HepG2 (cell line): ENCODE measurements around the gene GPR17.

Experiments
- FOXM1 ChIP-seq: sonication (generic); formaldehyde crosslinking; IDR thresholded peaks from 2 replicates; pipeline ENCODE4 v1.5.0; 2020; ENCODE audit warnings: missing genetic modification reagents
- JUNB ChIP-seq: sonication (generic); formaldehyde crosslinking; IDR thresholded peaks from 2 replicates; pipeline ENCODE4 v1.8.0; 2022; ENCODE audit warnings: missing genetic modification reagents, mild to moderate bottlenecking, borderline replicate concordance
- U2AF2 ChIP-seq: fragments of 200-400 bp; formaldehyde crosslinking; IDR thresholded peaks from 2 replicates; pipeline ENCODE4 v1.6.1; 2017; ENCODE audit warnings: low read depth, mild to moderate bottlenecking, low read length
- TF ChIP-seq, protein P1 (sequence below): sonication (generic); formaldehyde crosslinking; IDR thresholded peaks from 2 replicates; pipeline ENCODE4 v1.4.0; 2020; ENCODE audit warnings: missing genetic modification reagents
- TF ChIP-seq, protein P2 (sequence below): sonication (generic); formaldehyde crosslinking; IDR thresholded peaks from 2 replicates; pipeline ENCODE4 v1.5.0; 2020; ENCODE audit warnings: mild to moderate bottlenecking, missing genetic modification reagents, moderate library complexity
- TF ChIP-seq, protein P3 (sequence below): sonication (generic); formaldehyde crosslinking; IDR thresholded peaks from 2 replicates; pipeline ENCODE4 v1.4.0; 2020; ENCODE audit warnings: mild to moderate bottlenecking, missing genetic modification reagents

DNA sequence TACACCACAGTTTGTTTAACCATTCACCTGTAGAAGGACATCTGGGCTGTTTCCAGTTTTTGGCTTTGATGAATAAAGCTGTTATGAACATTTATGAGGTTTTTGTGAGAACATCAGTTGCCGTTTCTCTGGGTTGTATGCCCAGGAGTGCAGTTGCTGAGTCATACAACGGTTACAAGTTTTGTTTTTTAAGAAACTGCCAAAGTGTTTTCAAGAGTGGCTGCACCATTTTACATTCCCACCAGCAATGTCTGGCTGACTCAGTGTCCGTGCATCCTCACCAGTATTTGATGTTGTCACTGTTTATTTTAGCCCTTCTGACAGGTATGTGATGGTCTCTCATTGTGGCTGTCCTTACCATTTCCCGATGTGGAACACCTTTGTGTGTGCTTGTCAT is 48.0 kb upstream of the GPR17 start:
- TF ChIP-seq FOXM1 (CRISPR knock-in tag) (no peak), U2AF2 (no peak), JUNB (CRISPR knock-in tag) (no peak)
- TF ChIP-seq, protein P1, sequence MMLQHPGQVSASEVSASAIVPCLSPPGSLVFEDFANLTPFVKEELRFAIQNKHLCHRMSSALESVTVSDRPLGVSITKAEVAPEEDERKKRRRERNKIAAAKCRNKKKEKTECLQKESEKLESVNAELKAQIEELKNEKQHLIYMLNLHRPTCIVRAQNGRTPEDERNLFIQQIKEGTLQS (CRISPR knock-in tag) = no peak
- TF ChIP-seq, protein P2, sequence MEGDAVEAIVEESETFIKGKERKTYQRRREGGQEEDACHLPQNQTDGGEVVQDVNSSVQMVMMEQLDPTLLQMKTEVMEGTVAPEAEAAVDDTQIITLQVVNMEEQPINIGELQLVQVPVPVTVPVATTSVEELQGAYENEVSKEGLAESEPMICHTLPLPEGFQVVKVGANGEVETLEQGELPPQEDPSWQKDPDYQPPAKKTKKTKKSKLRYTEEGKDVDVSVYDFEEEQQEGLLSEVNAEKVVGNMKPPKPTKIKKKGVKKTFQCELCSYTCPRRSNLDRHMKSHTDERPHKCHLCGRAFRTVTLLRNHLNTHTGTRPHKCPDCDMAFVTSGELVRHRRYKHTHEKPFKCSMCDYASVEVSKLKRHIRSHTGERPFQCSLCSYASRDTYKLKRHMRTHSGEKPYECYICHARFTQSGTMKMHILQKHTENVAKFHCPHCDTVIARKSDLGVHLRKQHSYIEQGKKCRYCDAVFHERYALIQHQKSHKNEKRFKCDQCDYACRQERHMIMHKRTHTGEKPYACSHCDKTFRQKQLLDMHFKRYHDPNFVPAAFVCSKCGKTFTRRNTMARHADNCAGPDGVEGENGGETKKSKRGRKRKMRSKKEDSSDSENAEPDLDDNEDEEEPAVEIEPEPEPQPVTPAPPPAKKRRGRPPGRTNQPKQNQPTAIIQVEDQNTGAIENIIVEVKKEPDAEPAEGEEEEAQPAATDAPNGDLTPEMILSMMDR (CRISPR knock-in tag) = no peak
- TF ChIP-seq, protein P3, sequence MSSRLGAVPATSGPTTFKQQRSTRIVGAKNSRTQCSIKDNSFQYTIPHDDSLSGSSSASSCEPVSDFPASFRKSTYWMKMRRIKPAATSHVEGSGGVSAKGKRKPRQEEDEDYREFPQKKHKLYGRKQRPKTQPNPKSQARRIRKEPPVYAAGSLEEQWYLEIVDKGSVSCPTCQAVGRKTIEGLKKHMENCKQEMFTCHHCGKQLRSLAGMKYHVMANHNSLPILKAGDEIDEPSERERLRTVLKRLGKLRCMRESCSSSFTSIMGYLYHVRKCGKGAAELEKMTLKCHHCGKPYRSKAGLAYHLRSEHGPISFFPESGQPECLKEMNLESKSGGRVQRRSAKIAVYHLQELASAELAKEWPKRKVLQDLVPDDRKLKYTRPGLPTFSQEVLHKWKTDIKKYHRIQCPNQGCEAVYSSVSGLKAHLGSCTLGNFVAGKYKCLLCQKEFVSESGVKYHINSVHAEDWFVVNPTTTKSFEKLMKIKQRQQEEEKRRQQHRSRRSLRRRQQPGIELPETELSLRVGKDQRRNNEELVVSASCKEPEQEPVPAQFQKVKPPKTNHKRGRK (CRISPR knock-in tag) = no peak
